GM19043 (cell line): ENCODE measurements around the gene ARMC9.
"Not testable (repeated sequence)": the region's sequence is repeated elsewhere in the genome, so short reads cannot be mapped to it uniquely, and the experiment has no call there.

ENCODE experiments used
- ATAC-seq: cut with Tn5 transposase; IDR thresholded peaks from one replicate; pipeline ENCODE4 v1.9.1; 2021; ENCODE audit warnings: low read depth; ENCODE audit not compliant: unreplicated experiment

Gene ARMC9

GRCh38 chr2:231392431-231393148, 194.2 kb downstream of the ARMC9 start:
- no peak for ATAC-seq

DNA sequence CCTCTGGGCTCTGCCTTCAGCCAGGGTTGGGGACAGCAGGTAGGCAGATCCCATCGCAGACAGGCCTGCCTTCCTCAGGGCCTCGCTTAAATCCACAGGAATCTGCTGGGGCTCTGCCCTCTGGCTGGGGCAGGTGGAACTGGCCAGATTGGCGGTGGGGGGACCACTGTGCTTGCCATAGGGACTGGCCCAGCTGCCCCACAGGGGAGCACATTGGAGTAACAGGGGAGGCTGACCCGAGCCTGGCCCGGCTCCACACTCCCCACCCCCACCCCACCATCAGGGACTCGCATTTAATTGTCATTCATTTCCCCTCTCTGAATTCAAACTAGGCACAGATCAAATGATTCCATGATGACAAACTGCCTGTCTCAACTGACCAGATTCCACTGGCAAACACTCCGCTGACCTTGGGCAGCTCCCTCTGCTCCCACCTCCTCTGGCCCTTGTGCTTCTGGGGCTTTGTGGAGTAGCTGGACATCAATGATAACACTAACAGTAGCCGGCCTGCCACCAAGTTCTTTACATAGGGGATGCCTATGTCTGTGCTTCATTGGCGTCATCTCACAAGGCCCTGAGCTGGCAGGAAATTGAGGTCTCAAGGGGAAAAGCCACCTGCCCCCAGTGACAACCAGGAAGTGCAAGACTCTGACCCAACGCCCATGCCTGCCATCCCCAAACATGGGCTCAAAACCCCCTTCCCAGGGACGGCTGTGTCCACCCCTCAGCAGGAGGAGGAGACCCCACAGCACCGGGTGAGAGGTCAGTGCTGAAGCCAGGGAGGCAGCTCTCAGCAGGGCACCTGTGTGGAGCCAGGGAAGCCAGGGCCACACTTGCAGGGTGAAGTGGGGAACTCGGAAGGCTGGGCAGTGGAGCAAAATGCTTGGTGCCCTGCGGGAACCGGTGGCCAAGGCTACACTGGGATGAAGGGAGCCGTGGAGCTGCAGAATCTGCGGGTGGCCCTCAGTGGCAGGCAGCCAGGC, 195.0 kb downstream of the ARMC9 start:
- peak; percentile 37 for ATAC-seq

- peak; percentile 49 for ATAC-seq
Observed at GRCh38 chr2:231394211-231395141, 196.0 kb downstream of the ARMC9 start.

DNA sequence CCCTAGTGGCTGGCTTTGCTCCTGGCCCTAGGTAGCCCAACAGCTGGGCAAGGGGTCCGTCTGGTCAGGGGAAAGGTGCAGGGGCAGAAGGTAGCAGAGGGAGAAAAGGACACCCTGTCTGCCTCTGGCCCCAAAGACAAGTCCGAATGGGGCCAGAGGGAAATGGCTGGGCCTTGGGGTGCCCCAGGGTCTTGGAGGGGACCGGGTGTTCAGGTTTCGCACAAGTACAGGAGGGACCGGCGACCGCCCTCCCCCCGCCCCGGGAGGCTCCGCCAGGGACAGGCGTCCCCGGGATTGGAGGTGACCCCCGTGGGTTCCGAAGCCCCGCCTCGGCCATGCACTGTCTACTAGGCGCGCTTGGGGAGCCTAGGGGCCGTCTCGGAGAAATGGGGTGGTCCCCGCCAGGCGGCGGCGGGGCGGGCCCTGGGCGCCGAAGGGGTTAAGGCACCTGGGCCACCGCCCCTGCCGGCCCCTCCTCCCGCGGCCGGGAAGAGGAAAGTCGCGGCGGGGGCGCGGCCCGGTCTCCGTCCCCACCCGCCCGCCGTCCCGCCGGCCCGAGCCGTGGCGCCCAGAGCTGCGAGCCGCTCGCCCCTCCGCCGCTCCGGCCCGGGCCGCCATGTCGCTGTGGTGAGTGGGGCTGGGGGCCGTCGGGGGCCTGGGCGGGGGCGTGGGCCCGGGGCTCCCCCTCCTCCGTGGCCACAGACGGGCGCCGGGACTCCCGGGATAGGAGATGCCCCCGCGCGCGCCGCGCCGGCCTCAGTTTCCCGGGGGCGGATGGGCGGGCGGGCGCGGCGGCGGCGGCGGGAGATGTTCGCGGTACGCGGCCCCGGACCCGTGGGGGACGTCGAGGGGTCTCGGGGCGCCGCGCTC, 197.0 kb downstream of the ARMC9 start, which contains the start of gene B3GNT7:
Gene B3GNT7, plus strand, starts transcription at position 523 of the 870 bp plus-strand sequence. Its CDS starts 94 bp downstream, at position 617.
- ATAC-seq: no peak

- no peak for ATAC-seq
Observed at GRCh38 chr2:231396058-231396821, 197.8 kb downstream of the ARMC9 start.

GRCh38 chr2:231397011-231397927, 198.8 kb downstream of the ARMC9 start:
- ATAC-seq: no peak

DNA sequence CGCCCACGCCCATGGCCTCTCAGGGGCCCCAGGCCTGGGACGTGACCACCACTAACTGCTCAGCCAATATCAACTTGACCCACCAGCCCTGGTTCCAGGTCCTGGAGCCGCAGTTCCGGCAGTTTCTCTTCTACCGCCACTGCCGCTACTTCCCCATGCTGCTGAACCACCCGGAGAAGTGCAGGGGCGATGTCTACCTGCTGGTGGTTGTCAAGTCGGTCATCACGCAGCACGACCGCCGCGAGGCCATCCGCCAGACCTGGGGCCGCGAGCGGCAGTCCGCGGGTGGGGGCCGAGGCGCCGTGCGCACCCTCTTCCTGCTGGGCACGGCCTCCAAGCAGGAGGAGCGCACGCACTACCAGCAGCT, 199.5 kb downstream of the ARMC9 start:
- no peak for ATAC-seq

DNA sequence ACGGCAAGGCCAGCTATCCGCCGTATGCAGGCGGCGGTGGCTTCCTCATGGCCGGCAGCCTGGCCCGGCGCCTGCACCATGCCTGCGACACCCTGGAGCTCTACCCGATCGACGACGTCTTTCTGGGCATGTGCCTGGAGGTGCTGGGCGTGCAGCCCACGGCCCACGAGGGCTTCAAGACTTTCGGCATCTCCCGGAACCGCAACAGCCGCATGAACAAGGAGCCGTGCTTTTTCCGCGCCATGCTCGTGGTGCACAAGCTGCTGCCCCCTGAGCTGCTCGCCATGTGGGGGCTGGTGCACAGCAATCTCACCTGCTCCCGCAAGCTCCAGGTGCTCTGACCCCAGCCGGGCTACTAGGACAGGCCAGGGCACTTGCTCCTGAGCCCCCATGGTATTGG, 200.2 kb downstream of the ARMC9 start:
- no peak for ATAC-seq

DNA sequence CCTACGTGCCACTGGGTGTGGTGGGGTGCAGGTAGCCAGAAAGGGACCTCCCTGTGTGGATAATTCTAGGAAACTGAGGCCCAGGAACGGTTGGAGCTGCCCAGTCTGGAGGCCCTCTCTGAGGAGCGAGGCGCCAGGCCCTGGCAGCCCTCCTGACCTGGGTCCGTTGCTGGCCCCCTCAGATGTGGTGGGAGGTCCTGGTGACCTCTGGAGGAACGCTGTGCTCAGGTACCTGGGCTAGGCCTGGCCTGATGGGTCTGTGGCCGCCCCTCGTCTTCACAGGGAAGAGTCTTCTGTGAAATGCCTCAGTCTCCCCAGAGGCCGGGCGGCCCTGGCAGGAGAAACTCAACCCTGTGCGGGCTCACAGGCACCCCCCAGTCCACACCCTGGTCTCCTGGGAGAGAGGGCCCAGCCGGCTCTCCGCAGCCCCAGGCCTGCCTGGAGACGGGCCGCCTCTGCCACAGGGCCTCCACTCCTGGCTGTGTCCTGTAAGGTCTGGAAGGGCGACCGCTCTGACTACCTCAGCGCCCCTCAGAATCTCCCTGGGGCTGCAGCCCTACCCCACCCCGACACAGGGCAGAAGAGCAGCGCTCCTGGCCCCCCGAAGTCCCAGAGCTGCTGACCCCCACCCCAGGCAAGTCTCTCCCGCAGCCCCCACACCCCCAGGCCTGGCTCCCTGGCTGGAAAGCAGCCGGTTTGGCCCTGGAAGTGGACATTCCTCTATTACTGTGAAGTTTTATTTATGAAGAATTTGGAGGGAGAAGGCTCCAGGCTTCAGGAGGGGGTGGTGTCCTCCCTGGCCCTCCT, 200.8 kb downstream of the ARMC9 start:
- no peak for ATAC-seq

- ATAC-seq: no peak
Observed at GRCh38 chr2:231399853-231400680, 201.6 kb downstream of the ARMC9 start.

- not testable (repeated sequence) for ATAC-seq
Observed at GRCh38 chr2:231400681-231401080, 202.2 kb downstream of the ARMC9 start.

DNA sequence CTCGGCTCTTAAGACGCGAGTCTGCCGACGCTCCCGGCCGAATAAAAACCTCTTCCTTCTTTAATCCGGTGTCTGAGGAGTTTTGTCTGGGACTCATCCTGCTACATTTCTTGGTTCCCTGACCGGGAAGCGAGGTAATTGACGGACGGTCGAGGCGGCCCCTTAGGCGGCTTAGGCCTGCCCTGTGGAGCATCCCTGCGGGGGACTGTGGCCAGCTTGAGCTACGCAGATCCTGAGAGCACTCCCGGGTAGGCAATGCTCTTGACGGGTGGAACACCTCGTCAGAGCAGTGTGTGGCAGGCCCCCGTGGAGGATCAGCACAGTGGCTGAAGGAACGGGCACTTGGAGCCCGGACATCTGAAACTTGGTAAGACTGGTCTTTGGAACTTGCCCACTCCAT, 202.7 kb downstream of the ARMC9 start:
- ATAC-seq: not testable (repeated sequence)

DNA sequence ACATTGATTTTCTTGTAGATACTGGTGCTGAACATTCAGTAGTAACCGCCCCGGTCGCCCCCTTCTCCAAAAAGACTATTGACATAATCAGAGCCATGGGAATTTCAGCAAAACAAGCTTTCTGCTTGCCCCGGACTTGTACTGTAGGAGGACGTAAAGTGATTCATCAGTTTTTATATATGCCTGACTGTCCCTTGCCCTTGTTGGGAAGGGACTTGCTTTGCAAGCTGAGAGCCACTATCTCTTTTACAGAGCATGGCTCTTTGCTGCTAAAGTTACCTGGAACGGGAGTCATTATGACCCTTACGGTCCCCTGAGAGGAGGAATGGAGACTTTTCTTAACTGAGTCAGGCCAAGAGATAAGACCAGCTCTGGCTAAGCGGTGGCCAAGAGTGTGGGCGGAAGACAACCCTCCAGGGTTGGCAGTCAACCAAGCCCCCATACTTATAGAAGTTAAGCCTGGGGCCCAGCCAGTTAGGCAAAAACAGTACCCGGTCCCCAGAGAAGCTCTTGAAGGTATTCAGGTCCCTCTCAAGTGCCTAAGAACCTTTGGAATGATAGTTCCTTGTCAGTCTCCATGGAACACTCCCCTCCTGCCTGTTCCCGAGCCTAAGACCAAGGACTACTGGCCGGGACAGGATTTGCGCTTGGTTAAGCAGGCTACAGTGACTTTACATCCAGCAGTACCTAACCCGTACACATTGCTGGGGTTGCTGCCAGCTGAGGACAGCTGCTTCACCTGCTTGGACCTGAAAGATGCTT, 205.2 kb downstream of the ARMC9 start:
- ATAC-seq: not testable (repeated sequence)

DNA sequence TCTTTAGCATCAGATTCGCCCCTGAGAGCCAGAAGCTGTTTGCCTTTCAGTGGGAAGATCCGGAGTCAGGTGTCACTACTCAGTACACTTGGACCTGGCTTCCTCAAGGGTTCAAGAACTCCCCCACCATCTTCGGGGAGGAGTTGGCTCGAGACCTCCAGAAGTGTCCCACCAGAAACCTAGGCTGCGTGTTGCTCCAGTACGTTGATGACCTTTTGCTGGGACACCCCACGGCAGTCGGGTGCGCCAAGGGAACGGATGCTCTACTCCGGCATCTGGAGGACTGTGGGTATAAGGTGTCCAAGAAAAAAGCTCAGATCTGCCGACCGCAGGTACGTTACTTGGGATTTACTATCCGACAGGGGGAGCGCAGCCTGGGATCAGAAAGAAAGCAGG, 205.8 kb downstream of the ARMC9 start:
- ATAC-seq: not testable (repeated sequence)

DNA sequence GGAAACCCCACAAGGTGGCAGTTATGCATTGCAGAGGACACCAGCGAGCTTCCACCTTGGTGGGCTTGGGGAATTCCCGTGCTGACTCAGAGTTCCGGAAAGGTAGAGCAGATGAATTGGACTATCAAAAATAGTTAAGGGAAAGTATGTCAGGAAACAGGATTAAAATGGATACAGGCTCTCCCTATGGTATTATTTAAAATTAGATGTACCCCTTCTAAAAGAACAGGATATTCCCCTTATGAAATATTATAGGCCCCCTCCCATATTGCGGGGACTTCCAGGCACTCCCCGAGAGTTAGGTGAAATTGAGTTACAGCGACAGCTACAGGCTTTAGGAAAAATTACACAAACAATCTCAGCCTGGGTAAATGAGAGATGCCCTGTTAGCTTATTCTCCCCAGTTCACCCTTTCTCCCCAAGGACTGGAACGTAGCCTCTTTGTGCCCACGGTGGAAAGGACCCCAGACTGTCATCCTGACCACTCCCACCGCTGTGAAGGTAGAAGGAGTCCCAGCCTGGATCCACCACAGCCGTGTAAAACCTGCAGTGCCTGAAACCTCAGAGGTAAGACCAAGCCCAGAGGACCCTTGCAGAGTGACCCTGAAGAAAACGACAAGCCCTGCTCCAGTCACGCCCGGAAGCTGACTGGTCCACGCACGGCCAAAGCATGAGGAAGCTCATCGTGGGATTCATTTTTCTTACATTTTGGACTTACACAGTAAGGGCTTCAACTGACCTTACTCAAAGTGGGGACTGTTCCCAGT, 207.4 kb downstream of the ARMC9 start:
- ATAC-seq: not testable (repeated sequence)
